ENCODE data around the gene EPS15. TPM values are rescaled to one million over a fixed set of nuclear protein-coding genes. Genes with fewer than 3 reads are reported as not detected.

EPS15 gene
- 10 to 100 TPM; 25.3 to 52.1 TPM for total RNA-seq
- 10 to 100 TPM in 1 of 2 donors, 1 to 10 TPM in 1; 8.8 to 13.0 TPM for polyA plus RNA-seq

DNA sequence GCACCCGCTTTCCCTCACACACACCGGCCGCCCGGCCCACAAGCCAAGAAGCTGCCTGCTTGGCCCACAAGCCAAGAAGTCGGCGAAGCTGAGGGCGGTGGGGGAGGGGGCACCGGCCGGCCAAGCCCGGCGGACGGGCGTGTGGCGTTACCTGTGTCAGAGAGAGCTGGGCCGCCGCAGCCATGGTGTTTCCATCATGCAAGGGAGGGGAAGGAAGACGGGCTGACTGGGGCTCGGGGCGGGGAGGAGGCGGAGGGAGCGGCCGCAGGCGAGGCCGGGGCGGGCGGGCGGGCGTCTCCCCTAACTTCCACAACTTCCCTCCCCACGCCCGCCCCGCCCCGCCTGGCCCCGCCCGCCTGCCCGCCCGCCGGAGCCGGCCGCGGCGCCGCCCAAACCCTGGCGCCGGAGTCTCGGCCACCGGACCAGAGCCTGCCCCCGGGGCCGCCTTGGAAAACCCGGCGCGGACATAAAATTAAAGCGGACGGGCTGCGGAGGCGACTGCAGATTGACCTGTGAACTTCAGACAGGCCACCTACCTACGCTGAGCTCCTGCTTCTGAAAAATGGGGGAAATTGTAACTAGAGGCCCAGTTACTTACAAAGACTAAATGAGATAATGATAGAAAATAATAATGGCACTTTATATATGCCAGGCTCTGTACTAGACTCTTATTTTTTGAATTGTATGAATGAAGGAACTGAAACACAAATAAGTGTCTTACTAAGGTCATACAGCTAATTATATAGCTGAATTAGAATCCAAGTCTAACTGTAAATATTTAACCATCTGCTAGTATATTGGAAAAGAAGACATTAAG, at the start of gene EPS15:
Gene EPS15 (minus strand): TSS at position 219 of the 817 bp plus-strand sequence. CDS start 35 bp downstream, at position 184.
- no peaks in the 10 kb centered on the region for H3K9me3 ChIP-seq (ENCODE audit: control insufficient read depth in 4 of 4, low read length in 3 of 4)
- H3K4me1 ChIP-seq (ENCODE audit: control insufficient read depth in 4 of 4, insufficient read depth in 4 of 4, low read length in 3 of 4) = peaks cover 4 to 33% (median 10%) of the 10 kb centered on the region in 4 donors
- H3K27me3 ChIP-seq (ENCODE audit: control insufficient read depth in 4 of 4, insufficient read depth in 4 of 4, low read length in 3 of 4) = no peaks in the 10 kb centered on the region
- peak within 1 kb of the TSS; percentile 95 to 96 for H3K27ac ChIP-seq (ENCODE audit: low read depth in 1 of 2, low read length in 2 of 2)
- TF ChIP-seq, protein P1, sequence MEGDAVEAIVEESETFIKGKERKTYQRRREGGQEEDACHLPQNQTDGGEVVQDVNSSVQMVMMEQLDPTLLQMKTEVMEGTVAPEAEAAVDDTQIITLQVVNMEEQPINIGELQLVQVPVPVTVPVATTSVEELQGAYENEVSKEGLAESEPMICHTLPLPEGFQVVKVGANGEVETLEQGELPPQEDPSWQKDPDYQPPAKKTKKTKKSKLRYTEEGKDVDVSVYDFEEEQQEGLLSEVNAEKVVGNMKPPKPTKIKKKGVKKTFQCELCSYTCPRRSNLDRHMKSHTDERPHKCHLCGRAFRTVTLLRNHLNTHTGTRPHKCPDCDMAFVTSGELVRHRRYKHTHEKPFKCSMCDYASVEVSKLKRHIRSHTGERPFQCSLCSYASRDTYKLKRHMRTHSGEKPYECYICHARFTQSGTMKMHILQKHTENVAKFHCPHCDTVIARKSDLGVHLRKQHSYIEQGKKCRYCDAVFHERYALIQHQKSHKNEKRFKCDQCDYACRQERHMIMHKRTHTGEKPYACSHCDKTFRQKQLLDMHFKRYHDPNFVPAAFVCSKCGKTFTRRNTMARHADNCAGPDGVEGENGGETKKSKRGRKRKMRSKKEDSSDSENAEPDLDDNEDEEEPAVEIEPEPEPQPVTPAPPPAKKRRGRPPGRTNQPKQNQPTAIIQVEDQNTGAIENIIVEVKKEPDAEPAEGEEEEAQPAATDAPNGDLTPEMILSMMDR (IDR thresholded peaks at IDR 0.05; ENCODE audit: low read depth, low read length, missing input control) = no peak
- TF ChIP-seq RAD21 (IDR thresholded peaks at IDR 0.05) = no peak
- TF ChIP-seq NR2F2 (IDR thresholded peaks at IDR 0.05) = peak; percentile 52
- TF ChIP-seq FOXA1 (IDR thresholded peaks at IDR 0.05) = no peak
- TF ChIP-seq HNF4A (conservative IDR thresholded peaks at IDR 0.05) = peak; percentile 49 to 60
- no peak for TF ChIP-seq HNF4G (IDR thresholded peaks at IDR 0.05)
- TF ChIP-seq, protein P2, sequence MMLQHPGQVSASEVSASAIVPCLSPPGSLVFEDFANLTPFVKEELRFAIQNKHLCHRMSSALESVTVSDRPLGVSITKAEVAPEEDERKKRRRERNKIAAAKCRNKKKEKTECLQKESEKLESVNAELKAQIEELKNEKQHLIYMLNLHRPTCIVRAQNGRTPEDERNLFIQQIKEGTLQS (IDR thresholded peaks at IDR 0.05) = no peak
- peak; percentile 5 to 29 for TF ChIP-seq RXRA (IDR thresholded peaks at IDR 0.05)
- TF ChIP-seq, protein P3, sequence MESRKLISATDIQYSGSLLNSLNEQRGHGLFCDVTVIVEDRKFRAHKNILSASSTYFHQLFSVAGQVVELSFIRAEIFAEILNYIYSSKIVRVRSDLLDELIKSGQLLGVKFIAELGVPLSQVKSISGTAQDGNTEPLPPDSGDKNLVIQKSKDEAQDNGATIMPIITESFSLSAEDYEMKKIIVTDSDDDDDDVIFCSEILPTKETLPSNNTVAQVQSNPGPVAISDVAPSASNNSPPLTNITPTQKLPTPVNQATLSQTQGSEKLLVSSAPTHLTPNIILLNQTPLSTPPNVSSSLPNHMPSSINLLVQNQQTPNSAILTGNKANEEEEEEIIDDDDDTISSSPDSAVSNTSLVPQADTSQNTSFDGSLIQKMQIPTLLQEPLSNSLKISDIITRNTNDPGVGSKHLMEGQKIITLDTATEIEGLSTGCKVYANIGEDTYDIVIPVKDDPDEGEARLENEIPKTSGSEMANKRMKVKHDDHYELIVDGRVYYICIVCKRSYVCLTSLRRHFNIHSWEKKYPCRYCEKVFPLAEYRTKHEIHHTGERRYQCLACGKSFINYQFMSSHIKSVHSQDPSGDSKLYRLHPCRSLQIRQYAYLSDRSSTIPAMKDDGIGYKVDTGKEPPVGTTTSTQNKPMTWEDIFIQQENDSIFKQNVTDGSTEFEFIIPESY (IDR thresholded peaks at IDR 0.05) = no peak
- no peak for TF ChIP-seq JUND (IDR thresholded peaks at IDR 0.05)
- TF ChIP-seq FOXA2 (IDR thresholded peaks at IDR 0.05) = no peak
- TF ChIP-seq EGR1 (IDR thresholded peaks at IDR 0.05; ENCODE audit: low read depth in 2 of 2) = no peak
- TF ChIP-seq, protein P4, sequence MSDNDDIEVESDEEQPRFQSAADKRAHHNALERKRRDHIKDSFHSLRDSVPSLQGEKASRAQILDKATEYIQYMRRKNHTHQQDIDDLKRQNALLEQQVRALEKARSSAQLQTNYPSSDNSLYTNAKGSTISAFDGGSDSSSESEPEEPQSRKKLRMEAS (IDR thresholded peaks at IDR 0.05) = no peak
- TF ChIP-seq SP1 (IDR thresholded peaks at IDR 0.05) = peak; percentile 66
- TF ChIP-seq, protein P5, sequence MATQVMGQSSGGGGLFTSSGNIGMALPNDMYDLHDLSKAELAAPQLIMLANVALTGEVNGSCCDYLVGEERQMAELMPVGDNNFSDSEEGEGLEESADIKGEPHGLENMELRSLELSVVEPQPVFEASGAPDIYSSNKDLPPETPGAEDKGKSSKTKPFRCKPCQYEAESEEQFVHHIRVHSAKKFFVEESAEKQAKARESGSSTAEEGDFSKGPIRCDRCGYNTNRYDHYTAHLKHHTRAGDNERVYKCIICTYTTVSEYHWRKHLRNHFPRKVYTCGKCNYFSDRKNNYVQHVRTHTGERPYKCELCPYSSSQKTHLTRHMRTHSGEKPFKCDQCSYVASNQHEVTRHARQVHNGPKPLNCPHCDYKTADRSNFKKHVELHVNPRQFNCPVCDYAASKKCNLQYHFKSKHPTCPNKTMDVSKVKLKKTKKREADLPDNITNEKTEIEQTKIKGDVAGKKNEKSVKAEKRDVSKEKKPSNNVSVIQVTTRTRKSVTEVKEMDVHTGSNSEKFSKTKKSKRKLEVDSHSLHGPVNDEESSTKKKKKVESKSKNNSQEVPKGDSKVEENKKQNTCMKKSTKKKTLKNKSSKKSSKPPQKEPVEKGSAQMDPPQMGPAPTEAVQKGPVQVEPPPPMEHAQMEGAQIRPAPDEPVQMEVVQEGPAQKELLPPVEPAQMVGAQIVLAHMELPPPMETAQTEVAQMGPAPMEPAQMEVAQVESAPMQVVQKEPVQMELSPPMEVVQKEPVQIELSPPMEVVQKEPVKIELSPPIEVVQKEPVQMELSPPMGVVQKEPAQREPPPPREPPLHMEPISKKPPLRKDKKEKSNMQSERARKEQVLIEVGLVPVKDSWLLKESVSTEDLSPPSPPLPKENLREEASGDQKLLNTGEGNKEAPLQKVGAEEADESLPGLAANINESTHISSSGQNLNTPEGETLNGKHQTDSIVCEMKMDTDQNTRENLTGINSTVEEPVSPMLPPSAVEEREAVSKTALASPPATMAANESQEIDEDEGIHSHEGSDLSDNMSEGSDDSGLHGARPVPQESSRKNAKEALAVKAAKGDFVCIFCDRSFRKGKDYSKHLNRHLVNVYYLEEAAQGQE (IDR thresholded peaks at IDR 0.05) = no peak
- peak; percentile 90 for TF ChIP-seq YY1 (IDR thresholded peaks at IDR 0.05)
- peak in 1 of 2 donors; percentile 21 for TF ChIP-seq GABPA (IDR thresholded peaks at IDR 0.05 in 1 of 2, conservative IDR thresholded peaks at IDR 0.05 in 1 of 2)
- TF ChIP-seq TAF1 (conservative IDR thresholded peaks at IDR 0.05) = no peak
- H3K9ac ChIP-seq (ENCODE audit: low read depth in 1 of 2, low read length in 2 of 2) = peak within 1 kb of the TSS; percentile 71 to 96
- no peaks in the 10 kb centered on the region for H3K36me3 ChIP-seq (ENCODE audit: control insufficient read depth in 4 of 4, insufficient read depth in 3 of 4, low read depth in 1 of 4, low read length in 3 of 4)
- WGBS = 1% methylated on average over 56 of the region's 56 CpGs
- peak; percentile 94 for DNase-seq (ENCODE audit: low spot score)
- H3K4me3 ChIP-seq (ENCODE audit: low read depth in 1 of 3, low read length in 3 of 3) = peak within 1 kb of the TSS; percentile 83 to 99 (median 96)

Measured in liver (tissue), 9 donors.